Measurements from ENCODE around the gene SLC38A2. TPM values are rescaled to one million over a fixed set of nuclear protein-coding genes. Genes with fewer than 3 reads are reported as not detected.

The SLC38A2 gene
- 532 and 767 TPM in 2 replicates for total RNA-seq

GRCh38 chr12:46372544-46373300, at the start of gene SLC38A2:
Gene SLC38A2 (minus strand): TSS chr12:46372773. CDS start chr12:46371293, 1,480 bp downstream.

Other genes with a start within 250 kb of the SLC38A2 start
- gene SLC38A1, start 103.7 kb downstream of the SLC38A2 start, total RNA-seq: 47.2 and 89.3 TPM in 2 replicates